ENCODE data around the gene KNL1.

Gene KNL1

DNA sequence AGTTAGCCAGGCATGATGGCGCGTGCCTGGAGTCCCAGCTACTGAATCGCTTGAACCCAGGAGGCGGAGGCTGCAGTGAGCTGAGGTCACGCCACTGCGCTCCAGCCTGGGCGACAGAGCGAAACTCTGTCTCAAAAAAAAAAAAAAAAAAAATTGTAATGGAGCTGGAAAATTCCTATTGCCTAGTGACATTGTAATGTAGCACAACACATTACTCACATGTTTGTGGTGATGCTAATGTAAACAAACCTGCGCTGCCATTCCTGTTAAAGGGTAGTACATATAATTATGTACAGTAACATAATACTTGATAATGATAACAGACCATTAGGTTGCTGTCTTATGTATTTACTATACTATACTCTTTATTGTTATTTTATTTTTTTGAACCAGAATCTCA, 39.1 kb downstream of the KNL1 start:
- CTCF ChIA-PET: interaction anchor here (1.1 to 1.2 kb wide), 2 partner anchors 45 to 226 kb away, joined by 3 to 4 read pairs; no protein-coding TSS in a partner anchor
- no peak overlapping the region for H3K4me3 ChIP-seq (ENCODE audit: low read depth, low read length)
- TF ChIP-seq, protein P1, sequence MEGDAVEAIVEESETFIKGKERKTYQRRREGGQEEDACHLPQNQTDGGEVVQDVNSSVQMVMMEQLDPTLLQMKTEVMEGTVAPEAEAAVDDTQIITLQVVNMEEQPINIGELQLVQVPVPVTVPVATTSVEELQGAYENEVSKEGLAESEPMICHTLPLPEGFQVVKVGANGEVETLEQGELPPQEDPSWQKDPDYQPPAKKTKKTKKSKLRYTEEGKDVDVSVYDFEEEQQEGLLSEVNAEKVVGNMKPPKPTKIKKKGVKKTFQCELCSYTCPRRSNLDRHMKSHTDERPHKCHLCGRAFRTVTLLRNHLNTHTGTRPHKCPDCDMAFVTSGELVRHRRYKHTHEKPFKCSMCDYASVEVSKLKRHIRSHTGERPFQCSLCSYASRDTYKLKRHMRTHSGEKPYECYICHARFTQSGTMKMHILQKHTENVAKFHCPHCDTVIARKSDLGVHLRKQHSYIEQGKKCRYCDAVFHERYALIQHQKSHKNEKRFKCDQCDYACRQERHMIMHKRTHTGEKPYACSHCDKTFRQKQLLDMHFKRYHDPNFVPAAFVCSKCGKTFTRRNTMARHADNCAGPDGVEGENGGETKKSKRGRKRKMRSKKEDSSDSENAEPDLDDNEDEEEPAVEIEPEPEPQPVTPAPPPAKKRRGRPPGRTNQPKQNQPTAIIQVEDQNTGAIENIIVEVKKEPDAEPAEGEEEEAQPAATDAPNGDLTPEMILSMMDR (IDR thresholded peaks at IDR 0.05; ENCODE audit: insufficient read depth, low read length, missing control alignments): no peak
- DNase-seq (ENCODE audit: low read depth, low spot score): no peak
- POLR2A ChIA-PET: interaction anchor here (0.7 kb wide), 1 partner anchor 505 kb away, joined by 4 read pairs; no protein-coding TSS in a partner anchor

DNA sequence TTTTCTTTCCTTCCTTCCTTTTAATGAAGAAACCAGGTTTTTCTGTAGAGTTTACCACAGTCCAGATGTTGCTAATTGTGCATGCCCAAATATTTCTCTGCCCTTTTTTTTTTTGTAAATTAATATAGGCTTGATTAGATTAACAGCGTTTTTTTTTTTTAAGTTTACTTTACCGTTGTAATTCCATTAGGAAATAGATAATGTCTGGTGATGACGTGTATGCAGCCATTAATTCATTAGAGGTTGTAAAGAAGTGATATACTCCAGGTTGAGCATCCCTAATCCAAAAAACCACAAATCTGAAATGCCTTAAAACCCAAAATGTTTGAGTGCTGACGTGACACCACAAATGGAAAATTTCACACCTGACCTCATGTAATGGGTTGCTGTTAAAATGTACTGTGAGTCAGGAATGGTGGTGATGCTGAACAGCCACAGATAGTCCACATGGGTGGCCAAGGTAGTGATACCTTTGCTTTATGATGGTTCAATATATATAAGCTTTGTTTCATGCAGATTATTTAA, 43.2 kb downstream of the KNL1 start:
- H3K4me3 ChIP-seq (ENCODE audit: low read depth, low read length): no peak overlapping the region
- TF ChIP-seq, protein P1 (IDR thresholded peaks at IDR 0.05; ENCODE audit: insufficient read depth, low read length, missing control alignments): no peak
- ChIA-PET CTCF (no interaction called here), POLR2A (no interaction called here)
- no peak for DNase-seq (ENCODE audit: low read depth, low spot score)

DNA sequence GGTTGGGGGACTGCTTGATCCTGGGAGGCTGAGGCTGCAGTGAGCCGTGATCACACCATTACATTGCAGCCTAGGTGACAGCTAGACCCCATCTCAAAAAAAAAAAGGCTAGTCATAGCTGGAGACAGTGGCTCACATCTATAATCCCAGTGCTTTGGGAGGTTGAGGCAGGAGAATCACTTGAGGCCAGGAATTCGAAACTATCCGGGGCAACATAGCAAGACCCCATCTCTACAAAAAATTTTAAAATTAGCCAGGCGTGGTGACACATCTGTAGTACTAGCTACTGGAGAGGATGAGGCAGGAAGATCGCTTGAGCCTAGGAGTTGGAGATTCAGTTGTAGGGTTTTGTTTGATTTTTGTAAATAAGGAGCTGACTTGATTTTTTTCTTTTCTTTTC, 45.6 kb downstream of the KNL1 start:
- CTCF ChIA-PET: interaction anchor here (0.9 kb wide), 1 partner anchor 253 kb away, joined by 3 read pairs; no protein-coding TSS in a partner anchor
- TF ChIP-seq, protein P1 (IDR thresholded peaks at IDR 0.05; ENCODE audit: insufficient read depth, low read length, missing control alignments): no peak
- no peak overlapping the region for H3K4me3 ChIP-seq (ENCODE audit: low read depth, low read length)
- no peak for DNase-seq (ENCODE audit: low read depth, low spot score)
- POLR2A ChIA-PET: no interaction called here

DNA sequence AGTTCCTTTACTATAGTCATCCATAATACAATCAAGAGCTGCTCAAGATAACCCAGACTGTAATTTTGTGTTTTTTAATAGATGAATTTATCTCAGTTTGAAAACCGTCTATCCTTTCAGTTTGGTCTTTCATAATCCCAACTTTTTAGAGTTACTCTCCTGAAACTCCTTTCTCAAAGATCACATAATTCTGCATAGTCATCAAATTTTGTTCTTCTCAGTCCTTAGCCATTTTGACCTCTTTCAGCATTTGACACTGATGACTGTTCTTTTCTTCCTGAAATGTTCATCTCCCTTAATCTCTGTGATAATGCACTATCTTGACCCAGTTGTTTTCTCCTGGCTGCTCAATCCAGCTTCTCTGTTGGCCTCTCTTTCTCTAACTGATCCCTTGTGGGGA, 53.5 kb downstream of the KNL1 start:
- ChIA-PET POLR2A (interaction anchor here (1.1 kb wide), 1 partner anchor 47 kb away, joined by 3 read pairs; the partner anchor contains the start of gene RAD51), CTCF (interaction anchor here (0.9 to 1.9 kb wide), 3 partner anchors 58 to 245 kb away, joined by 3 to 5 read pairs (median 4); no protein-coding TSS in a partner anchor)
- no peak overlapping the region for H3K4me3 ChIP-seq (ENCODE audit: low read depth, low read length)
- DNase-seq (ENCODE audit: low read depth, low spot score): no peak
- TF ChIP-seq, protein P1 (IDR thresholded peaks at IDR 0.05; ENCODE audit: insufficient read depth, low read length, missing control alignments): no peak

DNA sequence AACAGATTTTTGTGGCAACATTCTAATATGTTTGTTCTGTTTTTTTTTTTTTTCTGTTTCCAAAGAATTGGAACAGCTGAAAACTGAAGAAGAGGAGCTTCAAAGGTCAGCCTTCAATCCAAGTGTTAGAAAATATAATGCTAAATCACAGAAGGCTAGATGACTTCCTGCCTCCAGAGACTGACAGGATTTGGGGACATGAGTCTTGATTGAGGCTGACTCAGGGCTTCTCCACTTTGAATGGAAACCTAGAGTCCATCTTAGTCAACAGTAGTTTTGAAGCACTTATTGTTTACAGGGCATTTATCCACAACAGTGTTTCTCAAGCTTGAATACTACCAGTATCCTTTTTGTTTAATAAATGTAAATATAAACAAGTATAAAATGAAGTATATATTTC, 56.4 kb downstream of the KNL1 start:
- POLR2A ChIA-PET: no interaction called here
- DNase-seq (ENCODE audit: low read depth, low spot score): no peak
- CTCF ChIA-PET: interaction anchor here (0.6 kb wide), 1 partner anchor 1093 kb away, joined by 3 read pairs; no protein-coding TSS in a partner anchor
- TF ChIP-seq, protein P1 (IDR thresholded peaks at IDR 0.05; ENCODE audit: insufficient read depth, low read length, missing control alignments): no peak
- H3K4me3 ChIP-seq (ENCODE audit: low read depth, low read length): no peak overlapping the region

DNA sequence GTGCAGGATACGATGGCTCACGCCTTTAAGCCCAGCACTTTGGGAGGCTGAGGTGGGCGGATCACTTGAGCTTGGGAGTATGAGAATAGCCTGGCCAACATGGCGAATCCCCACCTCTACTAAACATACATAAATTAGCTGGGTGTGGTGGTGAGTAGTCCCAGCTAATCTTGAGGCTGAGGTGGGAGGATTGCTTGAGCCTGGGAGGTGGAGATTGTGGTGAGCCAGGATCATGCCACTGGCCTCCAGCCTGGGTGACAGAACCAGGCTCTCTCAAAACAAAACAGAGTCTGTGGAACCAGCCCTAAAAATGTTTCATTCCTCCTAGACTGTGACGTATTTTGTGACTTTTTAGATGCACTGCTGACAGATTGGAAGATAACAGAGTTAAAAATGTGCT, 66.6 kb downstream of the KNL1 start:
- ChIA-PET CTCF (interaction anchor here (1.5 kb wide), 1 partner anchor 9 kb away, joined by 4 read pairs; no protein-coding TSS in a partner anchor), POLR2A (no interaction called here)
- TF ChIP-seq, protein P1 (IDR thresholded peaks at IDR 0.05; ENCODE audit: insufficient read depth, low read length, missing control alignments): no peak
- no peak for DNase-seq (ENCODE audit: low read depth, low spot score)
- H3K4me3 ChIP-seq (ENCODE audit: low read depth, low read length): no peak overlapping the region

Data from AG04449 (cell line).